H9 (cell line): ENCODE data around the gene ARL2BP. TPM values are rescaled to one million over a fixed set of nuclear protein-coding genes. Genes with fewer than 3 reads are reported as not detected.

ENCODE experiments used
- DNase-seq: peaks from one replicate; pipeline ENCODE4 v3.0.0-alpha.2; 2017
- H2AFZ ChIP-seq: one replicate; pipeline ENCODE4 v1.6.1; 2013; ENCODE audit warnings: mild to moderate bottlenecking, low read length, control low read depth, moderate library complexity
- H2AK5ac ChIP-seq: 2 replicates; pipeline ENCODE4 v1.6.1; 2013; ENCODE audit warnings: low read length, control low read depth, mixed read lengths; ENCODE audit not compliant: insufficient read length
- H2BK120ac ChIP-seq: one replicate; pipeline ENCODE4 v1.6.1; 2013; ENCODE audit warnings: low read depth, mild to moderate bottlenecking, low read length, control low read depth, inconsistent platforms; ENCODE audit not compliant: poor library complexity, severe bottlenecking
- H2BK12ac ChIP-seq: 2 replicates; pipeline ENCODE4 v1.6.1; 2013; ENCODE audit warnings: low read length, control low read depth, mixed read lengths, low read depth; ENCODE audit not compliant: insufficient read length
- H2BK15ac ChIP-seq: 2 replicates; pipeline ENCODE4 v1.6.1; 2013; ENCODE audit warnings: low read depth, low read length, control low read depth
- H2BK20ac ChIP-seq: one replicate; pipeline ENCODE4 v1.6.1; 2013; ENCODE audit warnings: low read depth, mild to moderate bottlenecking, low read length, control low read depth, inconsistent platforms; ENCODE audit not compliant: poor library complexity, severe bottlenecking
- H2BK5ac ChIP-seq: 2 replicates; pipeline ENCODE4 v1.6.1; 2013; ENCODE audit warnings: low read length, control low read depth, mixed read lengths; ENCODE audit not compliant: insufficient read length
- H3K14ac ChIP-seq: 2 replicates; pipeline ENCODE4 v1.6.1; 2013; ENCODE audit warnings: low read length, control low read depth; ENCODE audit not compliant: insufficient read depth
- H3K18ac ChIP-seq: 2 replicates; pipeline ENCODE4 v1.6.1; 2013; ENCODE audit warnings: low read depth, mild to moderate bottlenecking, mixed read lengths, low read length, control low read depth; ENCODE audit not compliant: insufficient read length
- H3K23ac ChIP-seq: 2 replicates; pipeline ENCODE4 v1.6.1; 2013; ENCODE audit warnings: low read length, control low read depth, mixed read lengths, low read depth; ENCODE audit not compliant: insufficient read length
- H3K23me2 ChIP-seq: 2 replicates; pipeline ENCODE4 v1.6.1; 2013; ENCODE audit warnings: low read depth, mild to moderate bottlenecking, mixed read lengths, low read length, control low read depth; ENCODE audit not compliant: insufficient read length, poor library complexity, severe bottlenecking
- H3K27ac ChIP-seq: 2 replicates; pipeline ENCODE4 v1.5.1; 2013; ENCODE audit warnings: low read length, control low read depth, mixed read lengths, low read depth; ENCODE audit not compliant: insufficient read length
- H3K27me3 ChIP-seq: 2 replicates; pipeline ENCODE4 v1.6.1; 2013; ENCODE audit warnings: low read length, control low read depth, inconsistent platforms; ENCODE audit not compliant: insufficient read depth
- H3K4ac ChIP-seq: 2 replicates; pipeline ENCODE4 v1.6.1; 2013; ENCODE audit warnings: low read depth, mild to moderate bottlenecking, control low read depth, inconsistent platforms, low read length, moderate library complexity
- H3K4me1 ChIP-seq: 2 replicates; pipeline ENCODE4 v1.6.1; 2013; ENCODE audit warnings: low read length, control low read depth, inconsistent platforms; ENCODE audit not compliant: insufficient read depth
- H3K4me2 ChIP-seq: 2 replicates; pipeline ENCODE4 v1.6.1; 2013; ENCODE audit warnings: low read length, control low read depth, mixed read lengths; ENCODE audit not compliant: insufficient read length, insufficient read depth
- H3K56ac ChIP-seq: 2 replicates; pipeline ENCODE4 v1.6.1; 2013; ENCODE audit warnings: low read depth, mild to moderate bottlenecking, mixed read lengths, low read length, control low read depth; ENCODE audit not compliant: insufficient read length
- H3K79me1 ChIP-seq: 2 replicates; pipeline ENCODE4 v1.6.1; 2013; ENCODE audit warnings: low read depth, mild to moderate bottlenecking, moderate library complexity, low read length, control low read depth, inconsistent platforms; ENCODE audit not compliant: insufficient read depth, poor library complexity, severe bottlenecking
- H3K79me2 ChIP-seq: 2 replicates; pipeline ENCODE4 v1.6.1; 2013; ENCODE audit warnings: low read length, control low read depth, inconsistent platforms; ENCODE audit not compliant: insufficient read depth
- H3K9ac ChIP-seq: 2 replicates; pipeline ENCODE4 v1.6.1; 2013; ENCODE audit warnings: low read length, control low read depth, mixed read lengths; ENCODE audit not compliant: insufficient read length; ENCODE audit errors: extremely low read depth
- H3K9me3 ChIP-seq: one replicate; pipeline ENCODE4 v1.6.1; 2013; ENCODE audit warnings: low read depth, low read length, inconsistent platforms; ENCODE audit not compliant: control insufficient read depth
- H3T11ph ChIP-seq: one replicate; pipeline ENCODE4 v1.6.1; 2013; ENCODE audit warnings: mild to moderate bottlenecking, low read length, control low read depth, inconsistent platforms
- H4K20me1 ChIP-seq: one replicate; pipeline ENCODE4 v1.6.1; 2013; ENCODE audit not compliant: control insufficient read depth, insufficient read length, insufficient read depth
- H4K5ac ChIP-seq: 2 replicates; pipeline ENCODE4 v1.6.1; 2013; ENCODE audit warnings: low read depth, mild to moderate bottlenecking, mixed read lengths, low read length, control low read depth; ENCODE audit not compliant: insufficient read length
- H4K8ac ChIP-seq: replicated peaks from 2 replicates; pipeline ENCODE4 v1.6.1; 2013; ENCODE audit warnings: low read length, control low read depth, mixed read lengths, low read depth; ENCODE audit not compliant: insufficient read length
- H4K91ac ChIP-seq: 2 replicates; pipeline ENCODE4 v1.6.1; 2013; ENCODE audit warnings: low read depth, mild to moderate bottlenecking, moderate library complexity, mixed read lengths, low read length, control low read depth; ENCODE audit not compliant: insufficient read length
- H3K27ac Mint-ChIP-seq, 3 experiments: 2 replicates in 2 of 3; 3 replicates in 1 of 3; pipeline ENCODE4 v1.8.0; 2020 to 2021; ENCODE audit warnings: mixed read lengths in 3 of 3, mild to moderate bottlenecking in 1 of 3, moderate library complexity in 1 of 3
- H3K27me3 Mint-ChIP-seq: 2 replicates; pipeline ENCODE4 v1.8.0; 2021; ENCODE audit warnings: low read depth, mild to moderate bottlenecking, moderate library complexity, mixed read lengths
- H3K36me3 Mint-ChIP-seq, 3 experiments: 2 replicates in 2 of 3; 3 replicates in 1 of 3; pipeline ENCODE4 v1.8.0; 2020 to 2021; ENCODE audit warnings: low read depth in 3 of 3, mixed read lengths in 3 of 3; ENCODE audit not compliant: insufficient read depth in 1 of 3
- H3K4me1 Mint-ChIP-seq, 2 experiments: 2 replicates each; pipeline ENCODE4 v1.8.0; 2020; ENCODE audit warnings: mixed read lengths in 2 of 2
- H3K4me3 Mint-ChIP-seq, 2 experiments: 2 replicates in 1 of 2; 3 replicates in 1 of 2; pipeline ENCODE4 v1.8.0; 2020 to 2021; ENCODE audit warnings: mild to moderate bottlenecking in 2 of 2, mixed read lengths in 2 of 2, moderate library complexity in 1 of 2
- H3K9me3 Mint-ChIP-seq, 2 experiments: 2 replicates in 1 of 2; 3 replicates in 1 of 2; pipeline ENCODE4 v1.8.0; 2020; ENCODE audit warnings: mild to moderate bottlenecking in 2 of 2, mixed read lengths in 2 of 2, moderate library complexity in 1 of 2
- CTCF ChIP-seq: fragments of 200-600 bp; sonication (generic); conservative IDR thresholded peaks from 3 replicates; pipeline ENCODE4 v1.8.0; 2021; ENCODE audit warnings: antibody characterized with exemption, mild to moderate bottlenecking
- total RNA-seq: library from RNA; stranded (reverse); gene quantifications from 2 replicates; pipeline ENCODE4 v1.2.1, GENCODE V29; 2021

Gene ARL2BP
- total RNA-seq, 1 experiment from 2014 or later, result 18.0 TPM

GRCh38 chr16:57236022-57236350 is 9.1 kb upstream of the ARL2BP start:
- H3K36me3 Mint-ChIP-seq, result peaks cover 18 to 56% (median 45%) of the 10 kb centered on the region in 3 experiments
- Histone ChIP-seq H4K20me1 (no peaks in the 10 kb centered on the region), H3K27ac (no peak overlapping the region), H3K56ac (no peak overlapping the region), H3K9ac (no peak overlapping the region), H2BK120ac (no peak overlapping the region), H3K27me3 (no peaks in the 10 kb centered on the region), H3K79me1 (no peaks in the 10 kb centered on the region), H4K91ac (no peak overlapping the region), H3K18ac (no peak overlapping the region), H2BK20ac (no peak overlapping the region), H4K8ac (no peak overlapping the region), H3K79me2 (no peaks in the 10 kb centered on the region), H2BK12ac (no peak overlapping the region), H4K5ac (no peak overlapping the region), H2AFZ (no peak overlapping the region), H3K9me3 (no peaks in the 10 kb centered on the region), H3K4me1 (no peaks in the 10 kb centered on the region), H3K4me2 (no peak overlapping the region), H3K23ac (no peak overlapping the region), H2AK5ac (no peak overlapping the region), H3K4ac (no peak overlapping the region), H2BK15ac (no peak overlapping the region), H3K23me2 (no peaks in the 10 kb centered on the region), H2BK5ac (no peak overlapping the region), H3T11ph (no peak overlapping the region), H3K14ac (no peak overlapping the region)
- no peak for DNase-seq
- no peaks in the 10 kb centered on the region for H3K27me3 Mint-ChIP-seq
- no peaks in the 10 kb centered on the region for H3K9me3 Mint-ChIP-seq
- no peak overlapping the region for H3K27ac Mint-ChIP-seq
- no peaks in the 10 kb centered on the region for H3K4me1 Mint-ChIP-seq
- no peak for TF ChIP-seq CTCF
- H3K4me3 Mint-ChIP-seq, result no peak overlapping the region
